MCF 10A (cell line): ENCODE results near the gene RFX4. TPM values are rescaled to one million over a fixed set of nuclear protein-coding genes. Genes with fewer than 3 reads are reported as not detected.

Experiments used
- BruUV-seq: library from RNA; stranded (reverse); fragments of 400-500 nt; replicated peaks from 2 replicates; lab custom pipeline; 2021; lab: Mats Ljungman, UMichigan
- CTCF ChIA-PET: fragments of 300-600 bp; sonication (Branson Sonifier 250); formaldehyde crosslinking; extraction: SDS; loops from one replicate; lab custom pipeline; 2021; ENCODE audit warnings: antibody characterized with exemption, inconsistent platforms; lab: Yijun Ruan, JAX
- POLR2A ChIA-PET: fragments of 300-600, 350-650 bp; sonication (Branson Sonifier 250); formaldehyde crosslinking; extraction: SDS; loops from one replicate; lab custom pipeline; 2020; ENCODE audit warnings: antibody characterized with exemption, inconsistent platforms; lab: Yijun Ruan, JAX
- DNase-seq: peaks from one replicate; pipeline ENCODE4 v3.0.0-alpha.2; 2018; ENCODE audit not compliant: unreplicated experiment
- H3K27ac Mint-ChIP-seq: one replicate; pipeline ENCODE4 v1.8.0; 2022; ENCODE audit warnings: mild to moderate bottlenecking, low read depth, mixed read lengths; ENCODE audit not compliant: unreplicated experiment
- H3K27me3 Mint-ChIP-seq: one replicate; pipeline ENCODE4 v1.8.0; 2022; ENCODE audit warnings: mixed read lengths; ENCODE audit not compliant: insufficient read depth, unreplicated experiment
- H3K36me3 Mint-ChIP-seq: one replicate; pipeline ENCODE4 v1.8.0; 2022; ENCODE audit warnings: mild to moderate bottlenecking, moderate library complexity, mixed read lengths; ENCODE audit not compliant: insufficient read depth, unreplicated experiment
- H3K4me1 Mint-ChIP-seq: one replicate; pipeline ENCODE4 v1.8.0; 2022; ENCODE audit warnings: mixed read lengths; ENCODE audit not compliant: insufficient read depth, unreplicated experiment
- H3K4me3 Mint-ChIP-seq: one replicate; pipeline ENCODE4 v1.8.0; 2022; ENCODE audit warnings: mild to moderate bottlenecking, moderate library complexity, mixed read lengths; ENCODE audit not compliant: unreplicated experiment
- H3K9me3 Mint-ChIP-seq: one replicate; pipeline ENCODE4 v1.8.0; 2022; ENCODE audit warnings: mixed read lengths; ENCODE audit not compliant: unreplicated experiment
- CTCF ChIP-seq: fragments of 200-600 bp; IDR thresholded peaks from one replicate; pipeline ENCODE4 v1.8.0; 2022; ENCODE audit warnings: antibody characterized with exemption, mild to moderate bottlenecking; ENCODE audit not compliant: unreplicated experiment
- intact Hi-C: fragments of 100-400 bp; cut with micrococcal nuclease; formaldehyde crosslinking; loops from 2 replicates; pipeline ENCODE4 v1.14.1; 2022
- total RNA-seq: library from RNA; stranded (reverse); gene quantifications from 2 replicates; pipeline ENCODE4 v1.2.3, GENCODE V29; 2022

The RFX4 gene
- total RNA-seq, 1 experiment from 2014 or later = not detected

- TF ChIP-seq CTCF = no peak
- CTCF ChIA-PET = interaction anchor here (0.7 kb wide), 1 partner anchor 9 kb away, joined by 3 read pairs; no protein-coding TSS in a partner anchor
- BruUV-seq = no TSS peak
- Mint-ChIP-seq H3K27me3 (peaks cover 73% of the 10 kb centered on the region), H3K36me3 (no peaks in the 10 kb centered on the region), H3K9me3 (no peaks in the 10 kb centered on the region), H3K27ac (no peak overlapping the region), H3K4me1 (no peaks in the 10 kb centered on the region), H3K4me3 (no peak overlapping the region)
- POLR2A ChIA-PET = no interaction called here
- intact Hi-C loops = no loop called here
- no peak for DNase-seq
These were observed 89.0 kb downstream of the RFX4 start for GRCh38 chr12:106671840-106672239.

GRCh38 chr12:106672314-106673025 is 89.7 kb downstream of the RFX4 start:
- H3K27ac Mint-ChIP-seq = no peak overlapping the region
- no TSS peak for BruUV-seq
- H3K36me3 Mint-ChIP-seq = no peaks in the 10 kb centered on the region
- ChIA-PET CTCF (no interaction called here), POLR2A (no interaction called here)
- TF ChIP-seq CTCF = no peak
- H3K4me3 Mint-ChIP-seq = no peak overlapping the region
- H3K4me1 Mint-ChIP-seq = no peaks in the 10 kb centered on the region
- DNase-seq = no peak
- H3K9me3 Mint-ChIP-seq = no peaks in the 10 kb centered on the region
- peaks cover 66% of the 10 kb centered on the region for H3K27me3 Mint-ChIP-seq
- intact Hi-C loops = no loop called here

- no TSS peak for BruUV-seq
- no peak overlapping the region for H3K4me3 Mint-ChIP-seq
- CTCF ChIA-PET = no interaction called here
- peaks cover 60% of the 10 kb centered on the region for H3K27me3 Mint-ChIP-seq
- H3K4me1 Mint-ChIP-seq = no peaks in the 10 kb centered on the region
- no peaks in the 10 kb centered on the region for H3K9me3 Mint-ChIP-seq
- TF ChIP-seq CTCF = no peak
- DNase-seq = no peak
- no peaks in the 10 kb centered on the region for H3K36me3 Mint-ChIP-seq
- POLR2A ChIA-PET = no interaction called here
- no peak overlapping the region for H3K27ac Mint-ChIP-seq
- intact Hi-C loops = no loop called here
These were observed 90.3 kb downstream of the RFX4 start for GRCh38 chr12:106673141-106673540.

- TF ChIP-seq CTCF = no peak
- no peak overlapping the region for H3K4me3 Mint-ChIP-seq
These were observed 93.0 kb downstream of the RFX4 start for GRCh38 chr12:106675651-106676435.

More at GRCh38 chr12:106675651-106676435, 93.0 kb downstream of the RFX4 start:
- intact Hi-C loops = no loop called here
- Mint-ChIP-seq H3K27ac (no peak overlapping the region), H3K36me3 (no peaks in the 10 kb centered on the region), H3K4me1 (no peaks in the 10 kb centered on the region), H3K9me3 (no peaks in the 10 kb centered on the region), H3K27me3 (peaks cover 55% of the 10 kb centered on the region)
- no TSS peak for BruUV-seq
- ChIA-PET POLR2A (no interaction called here), CTCF (interaction anchor here (0.7 kb wide), 1 partner anchor 208 kb away, joined by 3 read pairs; no protein-coding TSS in a partner anchor)
- no peak for DNase-seq
